Mesenchymal stem cell (in vitro differentiated cells and primary cell): ENCODE data around the gene RNF223.

Experiments
- DNase-seq: peaks from one replicate; pipeline ENCODE4 v3.0.0-alpha.2; 2013
- H2AFZ ChIP-seq: one replicate; pipeline ENCODE4 v1.6.1; 2013; ENCODE audit warnings: low read depth, mild to moderate bottlenecking, control low read depth, inconsistent platforms, low read length, moderate library complexity
- H2AK5ac ChIP-seq: 2 replicates; pipeline ENCODE4 v1.6.1; 2013; ENCODE audit warnings: low read length, moderate library complexity, mild to moderate bottlenecking, inconsistent platforms; ENCODE audit not compliant: severe bottlenecking
- H2BK120ac ChIP-seq: one replicate; pipeline ENCODE4 v1.6.1; 2013; ENCODE audit warnings: low read depth, mild to moderate bottlenecking, inconsistent platforms, low read length, moderate library complexity
- H2BK12ac ChIP-seq, 2 experiments: one replicate each; pipeline ENCODE4 v1.6.1; 2013; ENCODE audit warnings: inconsistent platforms in 2 of 2, low read length in 2 of 2, mild to moderate bottlenecking in 2 of 2, moderate library complexity in 2 of 2, control low read depth in 1 of 2
- H2BK15ac ChIP-seq: one replicate; pipeline ENCODE4 v1.6.1; 2013; ENCODE audit warnings: mild to moderate bottlenecking, low read depth, inconsistent platforms; ENCODE audit not compliant: poor library complexity, severe bottlenecking
- H2BK5ac ChIP-seq: 2 replicates; pipeline ENCODE4 v1.6.1; 2013; ENCODE audit warnings: low read depth, mild to moderate bottlenecking, low read length, control low read depth, inconsistent platforms; ENCODE audit not compliant: poor library complexity, severe bottlenecking
- H3K14ac ChIP-seq, 2 experiments: one replicate each; pipeline ENCODE4 v1.6.1; 2013; ENCODE audit warnings: inconsistent platforms in 2 of 2, low read length in 2 of 2, control low read depth in 1 of 2, mild to moderate bottlenecking in 1 of 2, moderate library complexity in 1 of 2
- H3K18ac ChIP-seq, 2 experiments: one replicate each; pipeline ENCODE4 v1.6.1; 2013; ENCODE audit warnings: inconsistent platforms in 2 of 2, low read length in 2 of 2, control low read depth in 1 of 2, low read depth in 1 of 2, mild to moderate bottlenecking in 1 of 2
- H3K23ac ChIP-seq, 2 experiments: one replicate each; pipeline ENCODE4 v1.6.1; 2013; ENCODE audit warnings: inconsistent platforms in 2 of 2, low read length in 2 of 2, mild to moderate bottlenecking in 2 of 2, moderate library complexity in 2 of 2, control low read depth in 1 of 2
- H3K27ac ChIP-seq: 2 replicates; pipeline ENCODE4 v1.5.1; 2013; ENCODE audit warnings: mild to moderate bottlenecking, moderate library complexity, low read length, control low read depth, inconsistent platforms; ENCODE audit not compliant: poor library complexity, severe bottlenecking
- H3K27me3 ChIP-seq, 2 experiments: 2 replicates each; pipeline versions ENCODE4 v1.6.1 to v1.7.0; 2013; ENCODE audit warnings: low read length in 2 of 2, mild to moderate bottlenecking in 2 of 2, moderate library complexity in 2 of 2, control low read depth in 1 of 2, inconsistent platforms in 1 of 2; ENCODE audit not compliant: control insufficient read depth in 1 of 2, insufficient read depth in 1 of 2
- H3K36me3 ChIP-seq, 2 experiments: 2 replicates each; pipeline versions ENCODE4 v1.6.1 to v1.7.0; 2013; ENCODE audit warnings: low read length in 2 of 2, control low read depth in 1 of 2, inconsistent platforms in 1 of 2, low read depth in 1 of 2, mild to moderate bottlenecking in 1 of 2; ENCODE audit not compliant: insufficient read depth in 2 of 2, control insufficient read depth in 1 of 2
- H3K4ac ChIP-seq, 2 experiments: one replicate each; pipeline ENCODE4 v1.6.1; 2013; ENCODE audit warnings: inconsistent platforms in 2 of 2, low read length in 2 of 2, mild to moderate bottlenecking in 2 of 2, moderate library complexity in 2 of 2, control low read depth in 1 of 2, low read depth in 1 of 2
- H3K4me1 ChIP-seq: 2 replicates; pipeline ENCODE4 v1.6.1; 2013; ENCODE audit warnings: low read depth, low read length, control low read depth; ENCODE audit not compliant: control insufficient read depth, insufficient read depth
- H3K4me2 ChIP-seq: 2 replicates; pipeline ENCODE4 v1.6.1; 2013; ENCODE audit warnings: low read length, mild to moderate bottlenecking, inconsistent platforms; ENCODE audit not compliant: poor library complexity, severe bottlenecking
- H3K4me3 ChIP-seq, 2 experiments: 2 replicates each; pipeline versions ENCODE4 v1.5.1 to v1.7.0; 2013; ENCODE audit warnings: low read length in 2 of 2, mild to moderate bottlenecking in 2 of 2, control low read depth in 1 of 2, low read depth in 1 of 2; ENCODE audit not compliant: insufficient read depth in 1 of 2
- H3K79me1 ChIP-seq: replicated peaks from 2 replicates; pipeline ENCODE4 v1.6.1; 2013; ENCODE audit warnings: mild to moderate bottlenecking, control low read depth, low read length, inconsistent platforms; ENCODE audit not compliant: poor library complexity, severe bottlenecking
- H3K9ac ChIP-seq: 2 replicates; pipeline ENCODE4 v1.7.0; 2013; ENCODE audit warnings: mild to moderate bottlenecking, low read length, moderate library complexity
- H3K9me3 ChIP-seq: 2 replicates; pipeline ENCODE4 v1.7.0; 2013; ENCODE audit warnings: mild to moderate bottlenecking, low read length; ENCODE audit not compliant: control insufficient read depth
- H4K8ac ChIP-seq: one replicate; pipeline ENCODE4 v1.6.1; 2013; ENCODE audit warnings: inconsistent platforms, mild to moderate bottlenecking, low read length, moderate library complexity
- H4K91ac ChIP-seq: one replicate; pipeline ENCODE4 v1.6.1; 2013; ENCODE audit warnings: mild to moderate bottlenecking, low read length, inconsistent platforms
- WGBS: methylation state at CpG from one replicate; pipeline ENCODE4 v1.1.7; 2013; ENCODE audit warnings: mixed read lengths; 5-methylcytosine and 5-hydroxymethylcytosine counted together

RNF223 gene

GRCh38 chr1:1093610-1093943, 19.5 kb upstream of the RNF223 start:
- WGBS: 97% methylated on average over 10 of the region's 10 CpGs
- H3K18ac ChIP-seq: no peak overlapping the region
- no peak for DNase-seq

GRCh38 chr1:1092894-1093609, 18.9 kb upstream of the RNF223 start:
- Histone ChIP-seq H3K9ac (no peak overlapping the region), H3K4me3 (no peak overlapping the region), H3K9me3 (no peaks in the 10 kb centered on the region), H3K4ac (no peak overlapping the region), H3K4me2 (no peak overlapping the region), H3K27ac (no peak overlapping the region), H3K23ac (no peak overlapping the region), H2AFZ (no peak overlapping the region), H2BK120ac (no peak overlapping the region), H4K8ac (no peak overlapping the region), H2BK12ac (no peak overlapping the region), H2BK15ac (no peak overlapping the region), H3K18ac (no peak overlapping the region), H4K91ac (no peak overlapping the region), H3K36me3 (peaks cover 0 to 22% of the 10 kb centered on the region in 2 experiments), H3K27me3 (no peaks in the 10 kb centered on the region), H3K4me1 (no peaks in the 10 kb centered on the region), H2AK5ac (no peak overlapping the region), H2BK5ac (no peak overlapping the region), H3K14ac (no peak overlapping the region), H3K79me1 (no peaks in the 10 kb centered on the region)
- 93% methylated on average over 14 of the region's 14 CpGs for WGBS
- no peak for DNase-seq

More at GRCh38 chr1:1093610-1093943, 19.5 kb upstream of the RNF223 start:
- Histone ChIP-seq H3K27me3 (no peaks in the 10 kb centered on the region), H2BK120ac (no peak overlapping the region), H3K14ac (no peak overlapping the region), H3K4me3 (no peak overlapping the region), H2BK15ac (no peak overlapping the region), H4K8ac (no peak overlapping the region), H2BK12ac (no peak overlapping the region), H3K36me3 (peaks cover 0 to 19% of the 10 kb centered on the region in 2 experiments), H3K27ac (no peak overlapping the region), H3K79me1 (peaks cover under 1% of the 10 kb centered on the region), H3K4me2 (no peak overlapping the region), H3K4ac (no peak overlapping the region), H4K91ac (no peak overlapping the region), H2BK5ac (no peak overlapping the region), H2AFZ (no peak overlapping the region), H3K23ac (no peak overlapping the region), H3K9ac (no peak overlapping the region), H3K4me1 (no peaks in the 10 kb centered on the region), H3K9me3 (no peaks in the 10 kb centered on the region), H2AK5ac (no peak overlapping the region)

GRCh38 chr1:1092149-1092855, 18.2 kb upstream of the RNF223 start:
- Histone ChIP-seq H3K4ac (no peak overlapping the region), H2BK120ac (no peak overlapping the region), H3K4me3 (no peak overlapping the region), H2BK12ac (no peak overlapping the region), H2BK15ac (no peak overlapping the region), H3K9me3 (no peaks in the 10 kb centered on the region), H3K9ac (no peak overlapping the region), H2BK5ac (no peak overlapping the region), H3K4me1 (no peaks in the 10 kb centered on the region), H3K27ac (no peak overlapping the region), H2AFZ (no peak overlapping the region), H3K27me3 (no peaks in the 10 kb centered on the region), H4K91ac (no peak overlapping the region), H3K18ac (no peak overlapping the region), H4K8ac (no peak overlapping the region), H3K79me1 (no peaks in the 10 kb centered on the region), H3K4me2 (no peak overlapping the region), H3K23ac (no peak overlapping the region), H2AK5ac (no peak overlapping the region), H3K14ac (no peak overlapping the region), H3K36me3 (peaks cover 0 to 25% of the 10 kb centered on the region in 2 experiments)
- 96% methylated on average over 28 of the region's 28 CpGs for WGBS
- DNase-seq: no peak

GRCh38 chr1:1091344-1092148, 17.4 kb upstream of the RNF223 start:
- H3K14ac ChIP-seq: no peak overlapping the region
- H3K27me3 ChIP-seq: no peaks in the 10 kb centered on the region
- H2BK15ac ChIP-seq: no peak overlapping the region
- no peak overlapping the region for H2BK12ac ChIP-seq
- H3K4ac ChIP-seq: peak overlapping the region in 1 of 2 experiments; percentile 30
- H2BK5ac ChIP-seq: no peak overlapping the region
- H3K27ac ChIP-seq: no peak overlapping the region
- no peak overlapping the region for H3K4me2 ChIP-seq
- H4K91ac ChIP-seq: no peak overlapping the region
- no peak overlapping the region for H3K23ac ChIP-seq
- no peak overlapping the region for H2BK120ac ChIP-seq
- H4K8ac ChIP-seq: no peak overlapping the region
- no peaks in the 10 kb centered on the region for H3K9me3 ChIP-seq
- no peak overlapping the region for H2AK5ac ChIP-seq
- H3K4me1 ChIP-seq: no peaks in the 10 kb centered on the region
- no peak for DNase-seq
- H3K4me3 ChIP-seq: no peak overlapping the region
- no peak overlapping the region for H3K18ac ChIP-seq
- 99% methylated on average over 28 of the region's 28 CpGs for WGBS
- H3K36me3 ChIP-seq: peaks cover 0 to 32% of the 10 kb centered on the region in 2 experiments
- H2AFZ ChIP-seq: no peak overlapping the region
- no peaks in the 10 kb centered on the region for H3K79me1 ChIP-seq
- H3K9ac ChIP-seq: no peak overlapping the region
